ENCODE measurements around the gene BOLA1. TPM values are rescaled to one million over a fixed set of nuclear protein-coding genes. Genes with fewer than 3 reads are reported as not detected.

Gene BOLA1
- total and polyA plus RNA-seq, 2 experiments from 2014 or later = 18.4 to 26.2 TPM

DNA sequence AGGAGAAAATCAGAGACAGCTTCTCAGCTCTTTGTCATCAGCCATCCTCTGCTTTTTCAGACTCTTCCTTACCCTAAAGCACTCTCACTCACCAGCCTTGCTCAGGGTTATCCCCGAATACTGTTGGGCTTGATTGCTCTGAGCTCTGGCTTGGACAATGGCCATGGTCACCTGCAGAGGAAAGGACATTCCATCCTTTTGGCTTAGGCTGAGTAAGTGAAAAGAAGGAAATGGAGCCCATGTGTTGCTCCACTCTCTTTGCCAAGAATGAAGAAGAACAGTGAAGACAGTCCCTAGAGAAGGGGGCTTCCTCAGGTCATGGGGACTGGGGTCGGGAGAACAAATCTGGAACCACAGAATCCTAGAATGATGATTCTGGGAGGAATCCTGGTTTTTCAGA, 35.0 kb downstream of the BOLA1 start:
- H3K36me3 ChIP-seq (ENCODE audit: insufficient read depth) = no peaks in the 10 kb centered on the region
- Mint-ChIP-seq H3K27ac (no peak overlapping the region), H3K4me1 (peaks cover 33% of the 10 kb centered on the region), H3K9me3 (no peaks in the 10 kb centered on the region), H3K36me3 (ENCODE audit: low read depth) (no peaks in the 10 kb centered on the region), H3K4me3 (no peak overlapping the region), H3K27me3 (ENCODE audit: insufficient read depth, low read depth, poor library complexity) (peaks cover 10% of the 10 kb centered on the region)
- DNase-seq (ENCODE audit: low spot score) = no peak
- peaks cover 32% of the 10 kb centered on the region for H3K4me1 ChIP-seq (ENCODE audit: insufficient read depth)
- H3K27ac ChIP-seq (ENCODE audit: low read depth) = no peak overlapping the region
- no peak overlapping the region for H3K4me2 ChIP-seq
- peaks cover 3% of the 10 kb centered on the region; the same call in 1 of the 2 replicates for H3F3A ChIP-seq (replicated peaks; ENCODE audit: low read depth)
- TF ChIP-seq JUNB (IDR thresholded peaks at IDR 0.05; ENCODE audit: unreplicated experiment) (no peak), POLR2AphosphoS5 (IDR thresholded peaks at IDR 0.05; ENCODE audit: low read depth) (no peak), EZH2phosphoT487 (IDR thresholded peaks at IDR 0.05; ENCODE audit: unreplicated experiment) (no peak), ZNF114 (CRISPR knock-in tag; IDR thresholded peaks at IDR 0.05) (no peak), EZH2 (IDR thresholded peaks at IDR 0.05; ENCODE audit: low read depth, unreplicated experiment) (no peak), CREB1 (CRISPR knock-in tag; IDR thresholded peaks at IDR 0.05; ENCODE audit: low read depth) (no peak), ZNF331 (CRISPR knock-in tag; IDR thresholded peaks at IDR 0.05; ENCODE audit: low read depth) (no peak), NANOG (IDR thresholded peaks at IDR 0.05; ENCODE audit: borderline replicate concordance) (no peak), STAT1 (IDR thresholded peaks at IDR 0.05; ENCODE audit: unreplicated experiment) (no peak)
- TF ChIP-seq, protein P1, sequence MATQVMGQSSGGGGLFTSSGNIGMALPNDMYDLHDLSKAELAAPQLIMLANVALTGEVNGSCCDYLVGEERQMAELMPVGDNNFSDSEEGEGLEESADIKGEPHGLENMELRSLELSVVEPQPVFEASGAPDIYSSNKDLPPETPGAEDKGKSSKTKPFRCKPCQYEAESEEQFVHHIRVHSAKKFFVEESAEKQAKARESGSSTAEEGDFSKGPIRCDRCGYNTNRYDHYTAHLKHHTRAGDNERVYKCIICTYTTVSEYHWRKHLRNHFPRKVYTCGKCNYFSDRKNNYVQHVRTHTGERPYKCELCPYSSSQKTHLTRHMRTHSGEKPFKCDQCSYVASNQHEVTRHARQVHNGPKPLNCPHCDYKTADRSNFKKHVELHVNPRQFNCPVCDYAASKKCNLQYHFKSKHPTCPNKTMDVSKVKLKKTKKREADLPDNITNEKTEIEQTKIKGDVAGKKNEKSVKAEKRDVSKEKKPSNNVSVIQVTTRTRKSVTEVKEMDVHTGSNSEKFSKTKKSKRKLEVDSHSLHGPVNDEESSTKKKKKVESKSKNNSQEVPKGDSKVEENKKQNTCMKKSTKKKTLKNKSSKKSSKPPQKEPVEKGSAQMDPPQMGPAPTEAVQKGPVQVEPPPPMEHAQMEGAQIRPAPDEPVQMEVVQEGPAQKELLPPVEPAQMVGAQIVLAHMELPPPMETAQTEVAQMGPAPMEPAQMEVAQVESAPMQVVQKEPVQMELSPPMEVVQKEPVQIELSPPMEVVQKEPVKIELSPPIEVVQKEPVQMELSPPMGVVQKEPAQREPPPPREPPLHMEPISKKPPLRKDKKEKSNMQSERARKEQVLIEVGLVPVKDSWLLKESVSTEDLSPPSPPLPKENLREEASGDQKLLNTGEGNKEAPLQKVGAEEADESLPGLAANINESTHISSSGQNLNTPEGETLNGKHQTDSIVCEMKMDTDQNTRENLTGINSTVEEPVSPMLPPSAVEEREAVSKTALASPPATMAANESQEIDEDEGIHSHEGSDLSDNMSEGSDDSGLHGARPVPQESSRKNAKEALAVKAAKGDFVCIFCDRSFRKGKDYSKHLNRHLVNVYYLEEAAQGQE (IDR thresholded peaks at IDR 0.05; ENCODE audit: unreplicated experiment) = no peak
- TF ChIP-seq, protein P2, sequence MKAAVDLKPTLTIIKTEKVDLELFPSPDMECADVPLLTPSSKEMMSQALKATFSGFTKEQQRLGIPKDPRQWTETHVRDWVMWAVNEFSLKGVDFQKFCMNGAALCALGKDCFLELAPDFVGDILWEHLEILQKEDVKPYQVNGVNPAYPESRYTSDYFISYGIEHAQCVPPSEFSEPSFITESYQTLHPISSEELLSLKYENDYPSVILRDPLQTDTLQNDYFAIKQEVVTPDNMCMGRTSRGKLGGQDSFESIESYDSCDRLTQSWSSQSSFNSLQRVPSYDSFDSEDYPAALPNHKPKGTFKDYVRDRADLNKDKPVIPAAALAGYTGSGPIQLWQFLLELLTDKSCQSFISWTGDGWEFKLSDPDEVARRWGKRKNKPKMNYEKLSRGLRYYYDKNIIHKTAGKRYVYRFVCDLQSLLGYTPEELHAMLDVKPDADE (IDR thresholded peaks at IDR 0.05) = no peak
- TF ChIP-seq, protein P3, sequence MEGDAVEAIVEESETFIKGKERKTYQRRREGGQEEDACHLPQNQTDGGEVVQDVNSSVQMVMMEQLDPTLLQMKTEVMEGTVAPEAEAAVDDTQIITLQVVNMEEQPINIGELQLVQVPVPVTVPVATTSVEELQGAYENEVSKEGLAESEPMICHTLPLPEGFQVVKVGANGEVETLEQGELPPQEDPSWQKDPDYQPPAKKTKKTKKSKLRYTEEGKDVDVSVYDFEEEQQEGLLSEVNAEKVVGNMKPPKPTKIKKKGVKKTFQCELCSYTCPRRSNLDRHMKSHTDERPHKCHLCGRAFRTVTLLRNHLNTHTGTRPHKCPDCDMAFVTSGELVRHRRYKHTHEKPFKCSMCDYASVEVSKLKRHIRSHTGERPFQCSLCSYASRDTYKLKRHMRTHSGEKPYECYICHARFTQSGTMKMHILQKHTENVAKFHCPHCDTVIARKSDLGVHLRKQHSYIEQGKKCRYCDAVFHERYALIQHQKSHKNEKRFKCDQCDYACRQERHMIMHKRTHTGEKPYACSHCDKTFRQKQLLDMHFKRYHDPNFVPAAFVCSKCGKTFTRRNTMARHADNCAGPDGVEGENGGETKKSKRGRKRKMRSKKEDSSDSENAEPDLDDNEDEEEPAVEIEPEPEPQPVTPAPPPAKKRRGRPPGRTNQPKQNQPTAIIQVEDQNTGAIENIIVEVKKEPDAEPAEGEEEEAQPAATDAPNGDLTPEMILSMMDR (conservative IDR thresholded peaks at IDR 0.05; ENCODE audit: low read depth in 2 of 2) = no peak
- TF ChIP-seq, protein P4, sequence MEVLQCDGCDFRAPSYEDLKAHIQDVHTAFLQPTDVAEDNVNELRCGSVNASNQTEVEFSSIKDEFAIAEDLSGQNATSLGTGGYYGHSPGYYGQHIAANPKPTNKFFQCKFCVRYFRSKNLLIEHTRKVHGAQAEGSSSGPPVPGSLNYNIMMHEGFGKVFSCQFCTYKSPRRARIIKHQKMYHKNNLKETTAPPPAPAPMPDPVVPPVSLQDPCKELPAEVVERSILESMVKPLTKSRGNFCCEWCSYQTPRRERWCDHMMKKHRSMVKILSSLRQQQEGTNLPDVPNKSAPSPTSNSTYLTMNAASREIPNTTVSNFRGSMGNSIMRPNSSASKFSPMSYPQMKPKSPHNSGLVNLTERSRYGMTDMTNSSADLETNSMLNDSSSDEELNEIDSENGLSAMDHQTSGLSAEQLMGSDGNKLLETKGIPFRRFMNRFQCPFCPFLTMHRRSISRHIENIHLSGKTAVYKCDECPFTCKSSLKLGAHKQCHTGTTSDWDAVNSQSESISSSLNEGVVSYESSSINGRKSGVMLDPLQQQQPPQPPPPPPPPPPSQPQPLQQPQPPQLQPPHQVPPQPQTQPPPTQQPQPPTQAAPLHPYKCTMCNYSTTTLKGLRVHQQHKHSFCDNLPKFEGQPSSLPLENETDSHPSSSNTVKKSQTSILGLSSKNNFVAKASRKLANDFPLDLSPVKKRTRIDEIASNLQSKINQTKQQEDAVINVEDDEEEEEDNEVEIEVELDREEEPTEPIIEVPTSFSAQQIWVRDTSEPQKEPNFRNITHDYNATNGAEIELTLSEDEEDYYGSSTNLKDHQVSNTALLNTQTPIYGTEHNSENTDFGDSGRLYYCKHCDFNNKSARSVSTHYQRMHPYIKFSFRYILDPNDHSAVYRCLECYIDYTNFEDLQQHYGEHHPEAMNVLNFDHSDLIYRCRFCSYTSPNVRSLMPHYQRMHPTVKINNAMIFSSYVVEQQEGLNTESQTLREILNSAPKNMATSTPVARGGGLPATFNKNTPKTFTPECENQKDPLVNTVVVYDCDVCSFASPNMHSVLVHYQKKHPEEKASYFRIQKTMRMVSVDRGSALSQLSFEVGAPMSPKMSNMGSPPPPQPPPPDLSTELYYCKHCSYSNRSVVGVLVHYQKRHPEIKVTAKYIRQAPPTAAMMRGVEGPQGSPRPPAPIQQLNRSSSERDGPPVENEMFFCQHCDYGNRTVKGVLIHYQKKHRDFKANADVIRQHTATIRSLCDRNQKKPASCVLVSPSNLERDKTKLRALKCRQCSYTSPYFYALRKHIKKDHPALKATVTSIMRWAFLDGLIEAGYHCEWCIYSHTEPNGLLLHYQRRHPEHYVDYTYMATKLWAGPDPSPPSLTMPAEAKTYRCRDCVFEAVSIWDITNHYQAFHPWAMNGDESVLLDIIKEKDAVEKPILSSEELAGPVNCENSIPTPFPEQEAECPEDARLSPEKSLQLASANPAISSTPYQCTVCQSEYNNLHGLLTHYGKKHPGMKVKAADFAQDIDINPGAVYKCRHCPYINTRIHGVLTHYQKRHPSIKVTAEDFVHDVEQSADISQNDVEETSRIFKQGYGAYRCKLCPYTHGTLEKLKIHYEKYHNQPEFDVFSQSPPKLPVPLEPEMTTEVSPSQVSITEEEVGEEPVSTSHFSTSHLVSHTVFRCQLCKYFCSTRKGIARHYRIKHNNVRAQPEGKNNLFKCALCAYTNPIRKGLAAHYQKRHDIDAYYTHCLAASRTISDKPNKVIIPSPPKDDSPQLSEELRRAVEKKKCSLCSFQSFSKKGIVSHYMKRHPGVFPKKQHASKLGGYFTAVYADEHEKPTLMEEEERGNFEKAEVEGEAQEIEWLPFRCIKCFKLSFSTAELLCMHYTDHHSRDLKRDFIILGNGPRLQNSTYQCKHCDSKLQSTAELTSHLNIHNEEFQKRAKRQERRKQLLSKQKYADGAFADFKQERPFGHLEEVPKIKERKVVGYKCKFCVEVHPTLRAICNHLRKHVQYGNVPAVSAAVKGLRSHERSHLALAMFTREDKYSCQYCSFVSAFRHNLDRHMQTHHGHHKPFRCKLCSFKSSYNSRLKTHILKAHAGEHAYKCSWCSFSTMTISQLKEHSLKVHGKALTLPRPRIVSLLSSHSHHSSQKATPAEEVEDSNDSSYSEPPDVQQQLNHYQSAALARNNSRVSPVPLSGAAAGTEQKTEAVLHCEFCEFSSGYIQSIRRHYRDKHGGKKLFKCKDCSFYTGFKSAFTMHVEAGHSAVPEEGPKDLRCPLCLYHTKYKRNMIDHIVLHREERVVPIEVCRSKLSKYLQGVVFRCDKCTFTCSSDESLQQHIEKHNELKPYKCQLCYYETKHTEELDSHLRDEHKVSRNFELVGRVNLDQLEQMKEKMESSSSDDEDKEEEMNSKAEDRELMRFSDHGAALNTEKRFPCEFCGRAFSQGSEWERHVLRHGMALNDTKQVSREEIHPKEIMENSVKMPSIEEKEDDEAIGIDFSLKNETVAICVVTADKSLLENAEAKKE (CRISPR knock-in tag; IDR thresholded peaks at IDR 0.05) = no peak
- no peak overlapping the region for H3K4me3 ChIP-seq
- no peaks in the 10 kb centered on the region for H4K20me1 ChIP-seq (replicated peaks; ENCODE audit: insufficient read depth)
- H3K27me3 ChIP-seq (ENCODE audit: insufficient read depth) = no peaks in the 10 kb centered on the region
- H2AFZ ChIP-seq = no peak overlapping the region
- no peak for ATAC-seq
- no peaks in the 10 kb centered on the region for H3K9me2 ChIP-seq (ENCODE audit: insufficient read depth)
- no peaks in the 10 kb centered on the region for H3K79me2 ChIP-seq (replicated peaks; ENCODE audit: insufficient read depth)
